Activated CD8-positive, alpha-beta memory T cell treated with anti-CD3 and anti-CD28 coated beads, Interleukin-2, amount 50 U/mL, for 48 hours (primary cell): ENCODE data around the gene LYPD6.
"Not testable (repeated sequence)": the region's sequence is repeated elsewhere in the genome, so short reads cannot be mapped to it uniquely, and the experiment has no call there.

Experiments
- DNase-seq: peaks from one replicate; pipeline ENCODE4 v3.0.0-alpha.2; 2020

Gene LYPD6, protein sequence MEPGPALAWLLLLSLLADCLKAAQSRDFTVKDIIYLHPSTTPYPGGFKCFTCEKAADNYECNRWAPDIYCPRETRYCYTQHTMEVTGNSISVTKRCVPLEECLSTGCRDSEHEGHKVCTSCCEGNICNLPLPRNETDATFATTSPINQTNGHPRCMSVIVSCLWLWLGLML

DNA sequence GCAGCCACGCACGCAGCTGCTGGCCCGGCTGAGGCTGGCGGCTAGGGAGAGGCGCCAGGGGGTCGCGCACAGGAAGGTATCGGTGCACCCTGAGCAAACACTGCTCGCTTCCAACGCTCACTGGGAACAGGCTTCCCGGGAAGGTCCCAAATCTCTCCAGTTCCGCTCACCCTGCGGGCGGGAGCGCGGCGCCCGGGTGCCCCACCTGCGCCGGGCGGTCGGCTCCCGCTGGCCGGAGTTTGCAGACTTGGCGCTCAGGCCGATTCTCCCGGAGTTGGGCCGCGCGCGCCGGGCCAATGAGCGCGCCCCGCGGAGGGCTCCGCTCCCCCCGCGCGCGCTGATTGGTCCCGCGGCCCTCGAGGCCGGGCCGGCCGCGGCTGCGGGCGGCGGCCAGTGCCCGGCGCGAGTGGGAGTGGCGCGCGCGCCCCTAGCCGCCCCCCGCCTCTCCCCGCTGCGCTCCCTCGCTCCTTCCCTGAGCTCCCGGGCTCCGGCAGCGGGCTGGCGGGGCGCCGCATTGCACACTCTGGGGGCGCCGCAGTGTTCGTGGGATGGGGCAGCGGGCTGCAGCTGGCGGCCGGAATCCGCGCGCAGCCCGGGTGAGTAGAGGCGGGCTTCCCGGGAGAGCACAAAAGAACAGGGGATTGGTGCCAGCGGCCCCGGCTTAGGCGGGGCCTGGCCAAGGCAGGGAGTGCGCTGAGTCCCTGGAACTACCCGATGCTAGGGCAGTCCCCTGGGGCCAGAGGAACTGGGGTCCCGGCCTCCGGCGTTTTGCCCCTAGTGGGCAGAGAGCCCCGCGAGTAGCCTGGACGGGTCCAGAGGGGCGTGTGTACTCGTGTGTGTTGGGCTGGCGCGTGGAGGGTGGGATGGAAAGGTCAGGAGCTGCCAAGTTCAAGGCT lies at the start of gene LYPD6:
Gene LYPD6 (plus strand): TSS at position 461 of the 896 bp plus-strand sequence. CDS start 107,122 bp downstream, outside the sequence.
- DNase-seq: no peak

DNA sequence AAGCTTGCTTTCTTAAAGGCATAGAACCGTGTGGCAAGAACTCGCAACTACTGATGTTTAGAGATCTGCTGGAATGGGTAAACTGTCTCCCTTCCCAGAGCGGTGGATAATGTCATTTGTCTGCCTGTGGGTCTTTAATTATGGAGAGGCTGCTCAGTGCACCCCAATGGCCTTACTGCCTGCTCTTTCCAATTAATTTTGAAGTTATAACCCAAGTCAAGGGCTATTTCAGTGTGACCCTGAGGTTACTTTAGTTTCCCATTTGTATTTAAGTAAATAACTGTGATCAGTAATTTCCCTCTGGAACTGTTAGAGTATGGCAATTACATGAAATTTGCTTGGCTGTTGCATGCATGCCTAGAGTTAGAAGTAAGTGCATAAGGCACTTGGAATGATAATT lies 48.9 kb upstream of the LYPD6 start:
- DNase-seq: no peak

DNA sequence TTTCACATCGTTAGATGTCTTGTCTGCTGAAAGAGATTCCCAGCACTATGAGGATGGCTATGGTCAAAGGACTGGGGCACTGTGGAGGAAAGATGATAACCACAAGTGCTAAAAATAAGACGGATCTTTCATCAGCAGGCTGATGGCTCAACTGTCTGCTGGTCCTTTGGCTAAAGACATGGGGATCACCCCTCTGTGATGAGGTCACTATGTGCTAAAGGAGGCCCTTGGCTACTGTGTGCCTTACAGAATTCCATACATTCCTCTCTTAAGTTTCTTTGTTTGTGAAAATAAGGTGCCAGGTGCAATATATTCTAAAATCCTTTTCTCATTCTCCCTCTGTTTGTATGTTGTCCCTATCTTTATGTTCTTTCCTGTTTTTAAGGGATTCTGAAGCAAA lies 39.7 kb upstream of the LYPD6 start:
- no peak for DNase-seq

DNA sequence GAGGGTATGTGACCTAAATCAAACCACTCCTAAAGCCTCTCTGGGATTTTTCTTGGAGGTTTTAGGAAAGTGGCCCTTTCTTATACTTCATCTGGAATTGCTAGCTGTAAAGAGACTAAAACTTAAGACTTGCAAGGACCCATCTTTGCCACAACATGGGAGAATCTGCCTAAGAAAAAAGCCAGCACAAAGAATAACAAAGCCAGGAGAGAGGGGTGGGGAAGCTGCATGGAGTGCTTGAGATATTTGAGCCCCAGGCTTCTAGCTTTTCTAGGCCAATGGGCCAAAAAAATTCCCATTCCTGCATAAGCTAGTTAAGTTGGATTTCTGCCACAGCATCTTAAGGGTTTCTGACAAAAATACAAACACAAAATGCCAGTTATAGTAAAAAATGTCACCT lies 38.5 kb upstream of the LYPD6 start:
- no peak for DNase-seq

DNA sequence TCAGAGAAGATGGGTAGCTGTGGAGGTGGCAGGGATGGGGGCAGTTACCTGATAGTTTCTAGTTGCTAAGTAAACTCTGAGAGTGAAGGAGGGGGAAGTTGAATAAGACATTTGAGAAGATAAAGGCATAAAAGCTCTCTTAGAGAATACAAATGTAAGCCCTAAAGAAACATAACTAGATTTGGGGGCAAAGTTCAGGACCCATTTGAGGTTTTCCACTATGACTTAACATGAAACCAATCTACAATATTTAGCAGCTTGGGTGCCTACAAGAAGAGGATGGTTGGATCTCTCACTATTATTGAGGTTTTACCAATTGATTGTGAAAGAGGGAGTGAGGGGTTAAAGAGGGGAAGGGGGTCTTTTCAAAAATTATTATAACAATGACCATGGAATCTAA lies 34.4 kb upstream of the LYPD6 start:
- DNase-seq: no peak

DNA sequence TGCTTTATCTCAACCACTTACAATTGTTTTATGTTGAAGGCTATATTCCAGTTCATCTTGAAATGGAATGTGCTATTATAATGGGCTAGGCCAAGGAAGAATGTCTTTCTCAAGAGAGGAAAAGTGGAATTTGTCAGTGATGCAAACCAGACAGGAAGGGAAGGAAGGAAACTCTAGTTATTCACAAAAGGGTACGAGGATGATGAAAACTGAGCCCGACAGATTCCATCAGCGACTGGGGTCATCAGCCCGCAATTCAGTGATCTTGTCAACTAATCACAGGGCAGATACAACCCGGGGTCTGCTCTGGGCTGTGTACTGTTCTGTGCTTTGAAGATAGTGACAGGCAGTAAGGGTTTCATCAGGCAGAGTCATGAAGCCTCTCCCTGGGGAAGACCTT lies 23.4 kb upstream of the LYPD6 start:
- no peak for DNase-seq

DNA sequence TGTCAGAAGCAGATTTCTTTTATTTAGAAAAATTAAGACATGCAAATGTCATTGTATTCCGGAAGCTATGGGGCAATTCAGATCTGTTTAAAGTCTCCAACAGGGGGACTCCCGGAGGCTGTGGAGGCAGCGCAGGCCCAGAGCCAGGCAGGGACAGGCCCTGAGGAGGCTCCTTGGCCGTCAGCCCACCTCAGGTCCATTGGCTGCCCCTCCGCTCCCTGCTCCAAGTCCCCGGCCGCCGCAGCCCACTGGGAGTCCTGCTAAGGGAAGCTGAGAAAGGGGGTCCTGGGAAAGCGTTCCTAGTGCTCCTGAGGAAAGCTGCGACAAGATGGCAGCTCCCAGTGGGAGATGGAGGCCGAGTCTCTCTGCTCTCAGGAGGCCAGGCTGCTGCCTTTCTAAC lies 20.0 kb upstream of the LYPD6 start:
- no peak for DNase-seq

DNA sequence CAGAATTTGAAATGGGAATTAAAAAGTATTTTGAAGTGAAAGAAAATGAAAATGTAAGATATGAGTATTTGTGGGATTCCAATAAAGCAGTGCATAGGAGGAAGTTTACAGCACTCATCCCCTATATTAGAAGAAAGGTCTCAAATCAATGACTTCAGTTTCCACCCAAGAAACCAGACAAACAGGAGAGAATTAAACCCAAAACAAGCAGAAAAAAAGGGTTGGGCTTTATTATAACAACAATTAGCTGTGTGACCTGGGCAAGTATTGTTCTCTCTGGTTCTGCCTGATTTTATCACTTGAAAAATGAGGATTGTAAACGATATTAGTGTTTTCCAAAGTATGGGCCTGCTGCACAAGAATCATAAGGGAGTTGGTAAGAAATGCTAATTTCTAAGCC lies 18.3 kb upstream of the LYPD6 start:
- no peak for DNase-seq

DNA sequence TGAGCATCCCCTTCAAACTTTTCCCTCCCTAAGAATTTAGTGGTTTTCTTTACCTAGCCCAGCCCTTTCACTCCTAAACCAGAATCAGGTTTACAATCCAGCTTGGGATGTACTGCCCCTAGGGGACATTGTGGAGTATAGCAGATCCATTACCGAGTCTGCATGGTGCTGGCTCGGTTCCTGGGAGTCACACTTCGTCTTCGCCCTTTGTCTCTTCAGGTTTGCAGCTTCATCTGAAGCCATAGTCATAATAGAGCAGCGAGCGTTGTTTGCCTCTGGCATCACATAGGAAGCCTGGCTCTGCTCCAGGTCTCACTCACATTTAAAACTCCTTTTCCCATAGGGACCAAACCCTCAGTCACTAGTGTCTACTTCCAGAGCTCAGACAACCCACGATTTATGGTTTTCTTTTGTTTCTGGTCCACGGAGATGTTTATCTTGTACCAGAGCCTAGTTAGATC lies 16.8 kb upstream of the LYPD6 start:
- DNase-seq: no peak

DNA sequence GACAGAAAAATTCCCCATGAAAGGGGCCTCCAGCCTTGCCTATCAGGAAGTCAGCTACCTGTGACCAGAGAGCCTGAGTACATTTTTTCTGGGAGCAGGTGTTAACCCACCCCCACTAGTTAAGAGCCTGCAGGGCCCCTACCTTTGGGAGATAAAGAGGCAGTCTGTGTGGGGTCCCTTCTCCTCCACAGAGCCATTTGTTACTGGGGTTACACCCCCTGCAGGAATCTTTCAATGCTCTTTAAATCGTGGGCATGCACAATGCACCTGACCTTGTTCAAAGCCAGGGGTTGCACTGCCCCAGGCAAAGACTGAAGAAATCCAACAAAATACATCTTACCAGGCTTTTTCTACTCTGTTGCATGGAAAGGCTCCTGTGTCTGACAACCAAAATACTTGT lies 15.7 kb upstream of the LYPD6 start:
- no peak for DNase-seq

DNA sequence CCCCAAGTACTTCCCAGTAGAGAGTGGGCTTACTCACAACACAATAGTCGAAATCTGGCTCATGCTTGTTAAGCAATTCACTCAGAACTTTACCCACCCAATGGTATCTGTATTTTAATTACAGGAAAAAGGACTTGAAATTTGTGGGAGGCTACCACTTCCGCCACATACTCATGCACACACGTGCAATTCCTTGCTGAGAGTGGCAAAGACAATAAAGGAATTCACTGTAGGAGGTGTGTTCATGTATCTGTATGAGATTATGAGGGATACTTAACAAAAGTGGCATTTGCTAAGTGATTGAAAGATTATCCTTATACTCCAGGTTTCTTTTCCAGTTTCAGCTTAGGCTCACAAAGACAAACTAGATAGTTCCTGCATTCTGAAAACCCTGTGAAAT lies 14.9 kb upstream of the LYPD6 start:
- no peak for DNase-seq

DNA sequence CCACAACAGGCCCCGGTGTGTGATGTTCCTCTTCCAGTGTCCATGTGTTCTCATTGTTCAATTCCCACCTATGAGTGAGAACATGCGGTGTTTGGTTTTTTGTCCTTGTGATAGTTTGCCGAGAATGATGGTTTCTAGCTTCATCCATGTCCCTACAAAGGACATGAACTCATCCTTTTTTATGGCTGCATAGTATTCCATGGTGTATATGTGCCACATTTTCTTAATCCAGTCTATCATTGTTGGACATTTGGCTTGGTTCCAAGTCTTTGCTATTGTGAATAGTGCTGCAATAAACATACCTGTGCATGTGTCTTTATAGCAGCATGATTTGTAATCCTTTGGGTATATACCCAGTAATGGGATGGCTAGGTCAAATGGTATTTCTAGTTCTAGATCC lies 11.8 kb upstream of the LYPD6 start:
- not testable (repeated sequence) for DNase-seq

DNA sequence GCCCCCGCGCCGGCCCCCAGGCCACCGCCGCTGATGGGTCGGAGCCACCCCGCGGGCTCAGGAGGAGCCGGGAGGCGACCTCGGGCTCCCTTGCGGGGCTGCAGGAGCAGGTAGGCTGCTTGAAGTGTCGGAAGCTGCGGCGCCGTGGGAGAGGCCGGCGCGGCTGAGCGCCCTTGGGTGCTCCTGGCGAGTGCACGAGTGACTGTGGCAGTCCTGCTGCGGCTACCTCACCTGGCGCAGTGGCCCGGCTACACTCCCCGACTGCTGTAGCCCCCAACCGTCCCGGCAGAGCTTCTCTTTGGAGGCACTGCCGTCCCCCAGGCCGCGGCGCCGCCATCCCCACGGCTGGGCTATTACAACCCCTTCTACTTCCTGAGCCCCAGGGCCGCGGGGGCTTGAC lies 10.0 kb upstream of the LYPD6 start:
- DNase-seq: no peak

DNA sequence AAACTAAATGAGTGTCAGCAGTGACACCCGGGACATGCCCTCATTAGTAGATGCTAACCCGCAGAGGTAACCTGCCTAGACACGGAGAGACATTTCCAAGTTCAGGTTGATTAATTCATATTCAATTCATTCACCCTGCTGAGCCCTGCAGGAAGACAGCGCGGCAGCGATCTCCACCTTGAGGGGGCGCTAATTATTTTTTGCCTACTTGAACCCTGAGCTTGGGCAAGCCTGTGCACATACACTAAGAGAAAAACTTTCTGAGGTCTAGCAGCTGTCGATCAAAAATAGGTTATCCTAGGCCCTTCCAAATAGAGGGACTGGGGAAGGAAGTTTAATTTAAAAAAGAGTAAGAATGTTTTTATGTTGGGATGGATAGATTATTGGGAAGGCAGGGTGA lies 1.3 kb upstream of the LYPD6 start:
- no peak for DNase-seq

DNA sequence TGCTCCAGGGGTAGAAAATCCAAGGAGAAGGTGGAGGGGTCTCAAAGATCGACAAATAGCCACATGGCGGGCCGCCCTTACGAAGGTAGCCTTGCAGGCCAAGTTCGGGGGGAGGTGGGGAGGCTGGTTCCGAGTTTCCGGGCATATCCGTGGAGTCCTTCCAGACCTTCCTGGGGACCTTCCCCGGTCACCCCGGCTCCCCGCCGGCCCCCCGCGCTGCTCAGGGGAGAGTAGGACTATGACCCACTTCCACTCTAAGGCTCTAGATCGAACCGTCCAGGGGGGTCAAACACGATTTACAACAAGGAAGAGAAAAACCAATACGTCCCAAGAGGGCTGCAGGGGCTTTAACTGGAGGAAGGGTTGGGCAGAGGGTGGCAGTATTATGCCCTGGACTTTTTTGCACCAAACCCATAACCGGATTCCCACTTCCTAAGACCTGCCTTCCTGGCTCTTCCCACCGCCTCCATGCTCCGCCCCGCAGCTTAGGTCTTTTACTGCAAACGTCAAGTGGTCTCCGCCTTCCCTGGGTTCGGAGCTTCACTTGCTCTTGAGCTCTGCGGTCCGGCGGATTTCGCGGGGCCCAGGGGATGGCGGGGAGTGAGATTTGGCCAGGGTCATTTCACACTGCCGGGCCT lies 779 bp upstream of the LYPD6 start:
- DNase-seq: no peak

DNA sequence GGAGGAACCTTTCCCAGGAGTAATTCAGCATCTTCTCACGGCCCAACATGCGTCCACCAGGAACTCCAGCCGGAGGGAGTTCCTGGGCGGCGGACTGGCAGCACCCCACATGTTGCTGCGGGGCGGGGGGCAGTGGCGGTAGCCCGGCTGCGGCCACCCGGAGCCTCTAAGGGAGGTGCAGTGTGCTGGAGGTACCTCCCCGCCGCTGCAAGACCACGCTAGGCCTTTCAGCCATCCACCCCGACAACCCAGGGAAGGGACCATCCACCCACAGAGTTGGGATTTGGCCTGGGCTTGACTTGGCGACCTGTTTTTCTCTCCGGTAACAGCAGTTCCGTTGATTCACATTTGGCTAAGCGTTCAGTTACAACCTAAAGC lies 625 bp downstream of the LYPD6 start:
- no peak for DNase-seq

DNA sequence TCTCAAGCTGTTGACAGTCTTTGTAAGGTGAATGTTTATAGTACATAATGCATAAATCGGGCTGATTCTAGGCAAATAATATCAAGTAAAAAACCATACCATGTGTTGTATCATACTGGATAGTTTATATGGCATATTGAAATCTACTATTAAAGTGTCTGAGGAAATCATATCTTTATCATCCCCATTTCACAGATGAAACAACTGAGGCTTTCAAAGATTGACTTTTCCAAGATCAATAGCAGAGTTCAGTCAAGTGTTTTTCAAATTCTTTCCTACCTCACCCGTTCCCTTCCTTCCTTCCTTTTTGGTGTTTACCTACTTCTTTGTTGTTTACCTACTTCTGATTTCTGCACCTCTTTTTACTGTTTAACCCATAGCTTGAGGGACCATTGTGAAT lies 2.0 kb downstream of the LYPD6 start:
- DNase-seq: no peak

DNA sequence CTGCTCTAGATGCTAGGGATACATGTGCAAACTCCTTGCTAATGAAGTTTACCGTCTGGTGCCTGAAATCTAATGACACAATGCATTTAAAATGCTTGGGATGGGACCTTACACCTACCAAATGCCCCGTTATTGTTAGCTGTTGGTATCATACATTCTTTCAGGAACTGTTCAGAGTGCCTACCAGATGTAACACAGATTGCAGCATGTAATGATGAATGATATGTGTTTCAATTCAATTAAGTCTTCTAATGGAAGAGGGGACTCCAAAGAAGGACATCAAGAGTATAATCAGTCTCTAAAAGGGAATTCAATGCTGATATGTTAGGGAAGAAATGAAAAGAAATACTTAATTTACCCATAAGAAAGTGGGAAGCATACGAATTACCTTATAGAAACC lies 3.2 kb downstream of the LYPD6 start:
- DNase-seq: no peak

DNA sequence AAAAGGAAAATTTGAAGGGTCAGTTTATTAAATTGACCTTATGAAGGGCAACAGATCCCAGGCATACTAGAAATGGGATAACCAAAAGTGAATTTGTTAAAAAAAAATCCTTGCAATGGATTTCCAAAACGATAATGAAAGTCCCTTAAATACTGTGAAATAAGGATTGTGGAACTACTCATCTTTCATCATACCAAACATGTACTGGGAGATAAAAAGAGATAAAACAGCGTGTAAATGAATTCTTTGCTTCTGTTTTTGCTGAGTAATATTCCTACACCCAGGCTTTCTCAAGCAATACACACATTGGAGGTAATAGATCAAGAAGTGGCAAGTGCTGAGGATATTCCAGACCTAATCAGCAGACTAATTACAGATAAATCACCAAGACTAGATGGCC lies 3.8 kb downstream of the LYPD6 start:
- no peak for DNase-seq

DNA sequence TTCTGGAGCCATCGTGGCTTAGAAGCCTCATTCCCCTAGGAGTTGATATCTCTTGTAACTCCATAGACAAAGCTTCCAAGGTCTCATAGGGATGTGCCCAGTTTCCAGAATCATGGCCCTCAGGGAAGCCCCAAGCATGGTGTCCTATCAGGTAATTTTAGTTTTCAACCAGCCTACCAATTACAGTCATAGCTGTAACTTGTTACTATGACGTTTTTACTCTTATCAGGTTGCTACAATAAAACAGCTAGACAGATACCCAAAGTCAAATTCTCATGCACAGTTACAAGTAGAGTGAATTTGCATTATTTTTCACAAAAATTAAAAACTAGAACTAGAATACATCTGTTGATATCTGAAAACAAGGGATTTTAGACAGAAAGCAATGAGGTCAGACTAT lies 8.9 kb downstream of the LYPD6 start:
- DNase-seq: no peak

DNA sequence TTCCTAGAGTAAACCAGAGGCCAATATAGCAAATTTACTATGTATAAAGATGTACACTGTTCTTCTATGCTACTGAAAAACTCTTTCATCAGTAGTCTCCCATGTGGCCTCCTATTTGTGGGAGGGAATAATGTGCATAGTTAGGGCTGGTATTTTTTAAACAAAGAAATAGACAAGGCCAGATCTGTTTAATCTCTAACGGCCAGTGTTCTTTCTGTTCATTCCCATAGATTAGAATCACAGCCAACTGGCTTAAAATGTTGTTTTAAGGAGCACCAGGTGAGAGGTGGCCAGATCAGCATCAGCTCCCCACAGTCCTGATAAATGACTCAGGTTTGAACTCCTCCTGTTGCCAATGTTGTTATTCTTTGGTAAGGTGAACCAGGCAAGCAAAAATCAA lies 12.1 kb downstream of the LYPD6 start:
- no peak for DNase-seq

DNA sequence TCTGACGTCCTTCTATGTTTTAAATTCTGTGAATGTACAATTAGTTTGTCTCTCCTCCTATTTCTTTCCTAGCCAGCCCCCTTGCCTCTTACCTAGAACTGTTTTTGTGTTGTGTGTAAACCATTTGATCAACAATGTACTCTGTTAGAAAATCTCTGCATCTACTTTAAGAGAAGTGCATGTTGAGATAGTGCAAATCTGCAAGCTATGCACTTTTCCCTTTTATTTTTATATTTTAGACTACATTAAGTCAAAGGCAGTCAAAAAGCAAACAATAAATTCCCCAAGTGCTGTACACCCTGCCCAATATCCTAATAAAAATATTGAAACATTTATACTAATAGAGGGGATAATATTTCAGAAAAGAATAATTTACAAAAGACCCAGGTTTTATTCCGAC lies 13.7 kb downstream of the LYPD6 start:
- no peak for DNase-seq

DNA sequence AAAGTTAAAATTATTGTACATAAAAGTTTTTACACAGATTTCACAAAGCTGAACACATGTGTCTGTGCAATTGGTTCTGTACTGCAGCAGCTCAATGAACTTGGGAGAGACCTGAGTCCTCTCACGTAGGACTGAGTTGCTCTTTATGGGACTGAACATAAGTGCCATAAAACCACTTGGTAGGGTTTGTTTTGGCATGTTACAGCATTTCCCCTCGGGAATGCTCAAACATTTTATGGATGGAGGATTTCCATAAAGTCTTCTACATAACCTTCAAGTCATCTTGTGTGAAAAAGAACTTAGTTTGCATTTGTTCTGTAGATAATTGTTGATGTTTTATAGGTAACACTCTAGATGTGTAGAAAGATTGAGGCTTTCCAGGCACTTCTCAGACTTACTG lies 15.9 kb downstream of the LYPD6 start:
- no peak for DNase-seq

DNA sequence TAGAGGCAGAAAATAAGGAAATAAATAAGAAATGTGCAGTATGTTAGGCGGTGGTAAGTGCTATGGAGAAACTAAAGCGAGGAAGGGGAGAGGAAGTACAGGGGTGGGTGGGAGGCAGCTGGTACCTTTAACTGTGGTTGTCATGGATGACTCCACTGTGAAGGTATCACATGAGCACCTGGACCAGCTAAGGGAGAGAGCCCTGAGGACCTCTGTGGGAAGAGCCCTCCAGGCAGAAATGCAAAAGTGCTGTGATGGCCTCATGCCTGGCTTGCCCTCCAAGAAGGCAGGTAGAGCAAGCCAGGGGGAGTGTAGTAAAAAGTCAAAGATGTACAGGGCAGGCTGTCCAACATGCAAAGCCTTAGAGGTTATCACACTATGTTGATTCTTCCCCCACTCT lies 17.9 kb downstream of the LYPD6 start:
- no peak for DNase-seq
